Transverse colon (tissue), 4 donors: ENCODE results near the gene GATM. TPM values are rescaled to one million over a fixed set of nuclear protein-coding genes. Genes with fewer than 3 reads are reported as not detected.

Experiments used
- DNase-seq: peaks from one replicate; pipeline ENCODE4 v3.0.0-alpha.2; 2019
- H3K27ac ChIP-seq, 4 donors: fragments of 200-600 bp; sonication (generic); 2 replicates each; pipeline ENCODE4 v1.5.1; 2016 to 2018; ENCODE audit warnings: inconsistent platforms in 4 of 4
- H3K27me3 ChIP-seq: fragments of 200-600 bp; sonication (generic); 2 replicates; pipeline ENCODE4 v1.5.1; 2017; ENCODE audit warnings: inconsistent platforms
- H3K36me3 ChIP-seq, 4 donors: fragments of 200-600 bp; sonication (generic); 2 replicates each; pipeline ENCODE4 v1.5.1; 2017 to 2019; ENCODE audit warnings: inconsistent platforms in 4 of 4
- H3K4me1 ChIP-seq, 4 donors: fragments of 200-600 bp; sonication (generic); 2 replicates each; pipeline ENCODE4 v1.5.1; 2017 to 2020; ENCODE audit warnings: inconsistent platforms in 4 of 4
- H3K4me3 ChIP-seq, 4 donors: fragments of 200-600 bp; sonication (generic); 1 replicate in 1 of 4; 2 replicates in 3 of 4; pipeline versions ENCODE4 v1.5.1 to v1.6.1; 2017 to 2019; ENCODE audit warnings: inconsistent platforms in 4 of 4
- H3K9me3 ChIP-seq, 2 donors: fragments of 200-600 bp; sonication (generic); 2 replicates each; pipeline ENCODE4 v1.5.1; 2017 to 2019; ENCODE audit warnings: inconsistent platforms in 2 of 2
- EP300 ChIP-seq: sonication (generic); formaldehyde crosslinking; IDR thresholded peaks from one replicate; pipeline ENCODE4 v1.6.1; 2017; ENCODE audit warnings: antibody characterized with exemption, low read depth
- POLR2A ChIP-seq: fragments of 450-650 bp; IDR thresholded peaks from one replicate; pipeline ENCODE4 v1.6.1; 2016; ENCODE audit warnings: antibody characterized with exemption, mild to moderate bottlenecking, moderate library complexity
- POLR2AphosphoS5 ChIP-seq, 3 donors: sonication (generic); formaldehyde crosslinking; IDR thresholded peaks; one replicate each; pipeline ENCODE4 v1.6.1; 2016; ENCODE audit warnings: antibody characterized with exemption in 3 of 3
- WGBS, 2 donors: methylation state at CpG; one replicate each; pipeline ENCODE4 v1.1.5; 2018; ENCODE audit warnings: low coverage in 1 of 2; 5-methylcytosine and 5-hydroxymethylcytosine counted together
- in situ Hi-C, 4 donors: fragments of 200-750 bp; cut with MboI; loops; one replicate each; pipeline versions ENCODE4 v1.15.0 to v1.15.1; 2017; ENCODE audit warnings: low sequenced_read_pairs in 3 of 4, low pct_ligation_motif_present in 1 of 4, low pct_unique_long_range_greater_than_20kb in 1 of 4
- intact Hi-C: fragments of 100-400 bp; cut with DNase I; formaldehyde crosslinking; loops from one replicate; pipeline ENCODE4 v1.15.1; 2023; ENCODE audit warnings: low total_unique reads
- total RNA-seq, 4 donors: library from RNA; depleted of rRNA; stranded (reverse); fragments of >200 nt; gene quantifications; one replicate each; pipeline ENCODE4 v1.1.0, GENCODE V29; 2016
- TF ChIP-seq, protein P1 (sequence below), 5 experiments: fragments of 200-600 bp in 3 of 5; fragments of 450-650 bp in 2 of 5; sonication (generic) in 3 of 5; IDR thresholded peaks; 1 replicate in 2 of 5; 2 replicates in 3 of 5; pipeline ENCODE4 v1.5.1; 2016 to 2017; ENCODE audit warnings: antibody characterized with exemption in 5 of 5, inconsistent platforms in 3 of 5, mild to moderate bottlenecking in 2 of 5, moderate library complexity in 1 of 5

Gene GATM
- total RNA-seq, 4 donors from 2014 or later, result 15.9 to 96.9 (median 18.6) TPM

DNA sequence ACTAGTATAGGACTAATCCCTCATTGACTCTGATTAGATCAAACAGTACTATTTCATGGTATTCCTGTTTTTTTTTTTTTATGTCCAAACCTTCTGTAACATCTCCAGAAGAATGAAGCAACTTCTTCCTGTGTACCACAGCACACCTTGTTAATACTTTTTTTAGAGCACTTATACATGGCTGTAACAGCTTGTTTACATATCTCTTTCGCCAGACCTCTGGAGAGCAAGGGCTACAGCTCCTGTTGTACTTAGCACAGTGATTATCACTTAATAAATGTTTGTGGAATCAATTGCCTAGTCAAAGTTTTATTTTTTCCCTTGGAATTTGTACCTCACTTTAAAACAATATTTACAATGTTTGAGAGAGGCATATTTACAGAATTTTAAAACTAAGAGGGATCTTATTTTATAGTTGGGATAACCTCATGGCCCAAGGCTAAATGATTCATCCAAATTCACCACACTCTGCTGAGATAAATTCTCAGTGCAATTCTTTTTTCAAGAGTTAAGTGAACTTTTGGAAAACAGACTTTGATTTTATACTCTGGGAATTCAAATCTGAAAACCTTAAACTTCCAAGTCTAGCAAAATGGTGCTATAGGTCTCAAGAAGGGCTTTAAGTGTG is 9.2 kb upstream of the GATM start:
- Histone ChIP-seq H3K9me3 (no peaks in the 10 kb centered on the region), H3K27me3 (peaks cover 3% of the 10 kb centered on the region), H3K4me3 (no peak overlapping the region), H3K4me1 (peaks cover 0 to 25% (median 0%) of the 10 kb centered on the region in 4 donors), H3K36me3 (no peaks in the 10 kb centered on the region), H3K27ac (no peak overlapping the region)
- TF ChIP-seq POLR2A (no peak), EP300 (no peak), POLR2AphosphoS5 (IDR thresholded peaks at IDR 0.05) (no peak)
- TF ChIP-seq, protein P1, sequence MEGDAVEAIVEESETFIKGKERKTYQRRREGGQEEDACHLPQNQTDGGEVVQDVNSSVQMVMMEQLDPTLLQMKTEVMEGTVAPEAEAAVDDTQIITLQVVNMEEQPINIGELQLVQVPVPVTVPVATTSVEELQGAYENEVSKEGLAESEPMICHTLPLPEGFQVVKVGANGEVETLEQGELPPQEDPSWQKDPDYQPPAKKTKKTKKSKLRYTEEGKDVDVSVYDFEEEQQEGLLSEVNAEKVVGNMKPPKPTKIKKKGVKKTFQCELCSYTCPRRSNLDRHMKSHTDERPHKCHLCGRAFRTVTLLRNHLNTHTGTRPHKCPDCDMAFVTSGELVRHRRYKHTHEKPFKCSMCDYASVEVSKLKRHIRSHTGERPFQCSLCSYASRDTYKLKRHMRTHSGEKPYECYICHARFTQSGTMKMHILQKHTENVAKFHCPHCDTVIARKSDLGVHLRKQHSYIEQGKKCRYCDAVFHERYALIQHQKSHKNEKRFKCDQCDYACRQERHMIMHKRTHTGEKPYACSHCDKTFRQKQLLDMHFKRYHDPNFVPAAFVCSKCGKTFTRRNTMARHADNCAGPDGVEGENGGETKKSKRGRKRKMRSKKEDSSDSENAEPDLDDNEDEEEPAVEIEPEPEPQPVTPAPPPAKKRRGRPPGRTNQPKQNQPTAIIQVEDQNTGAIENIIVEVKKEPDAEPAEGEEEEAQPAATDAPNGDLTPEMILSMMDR (IDR thresholded peaks at IDR 0.05), result no peak
- 36 to 58% methylated on average over 1 of the region's 1 CpG for WGBS, 2 donors
- intact Hi-C loops, result no loop called here
- DNase-seq, result no peak
- in situ Hi-C loops, result loop anchor here in 3 of 4 donors (25.0 kb wide), 2 partner anchors 200 to 225 kb away; partner anchors contain the start of gene SHF (in 2 of the 3)

DNA sequence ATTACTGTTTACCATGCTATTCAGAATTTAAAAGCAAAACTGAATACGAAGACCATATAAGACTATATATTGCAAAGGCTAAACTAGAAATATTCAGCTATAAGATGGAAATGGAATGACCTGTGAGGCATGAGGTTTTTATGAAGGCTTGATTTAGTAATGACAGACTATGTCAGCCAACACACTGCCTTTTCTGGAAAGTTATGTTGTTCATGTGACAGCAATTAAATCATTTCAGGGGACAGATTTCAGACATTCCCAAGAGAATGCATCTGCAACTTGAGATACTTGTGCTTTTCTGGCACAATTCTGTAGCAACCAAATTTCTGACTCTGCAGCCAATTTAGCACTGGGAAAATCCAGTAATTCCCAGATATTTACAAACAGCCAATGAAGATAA is 8.6 kb upstream of the GATM start:
- WGBS, 2 donors, result 60 to 77% methylated on average over 1 of the region's 1 CpG
- H3K4me3 ChIP-seq, result no peak overlapping the region
- intact Hi-C loops (no loop called here), in situ Hi-C loops (loop anchor here in 3 of 4 donors (25.0 kb wide), 2 partner anchors 200 to 225 kb away; partner anchors contain the start of gene SHF (in 2 of the 3))
- H3K9me3 ChIP-seq, result no peaks in the 10 kb centered on the region
- peaks cover 0 to 25% (median 0%) of the 10 kb centered on the region in 4 donors for H3K4me1 ChIP-seq
- peaks cover 3% of the 10 kb centered on the region for H3K27me3 ChIP-seq
- DNase-seq, result no peak
- peak overlapping the region in 1 of 4 donors; percentile 6 for H3K27ac ChIP-seq
- no peaks in the 10 kb centered on the region for H3K36me3 ChIP-seq
- TF ChIP-seq POLR2A (no peak), EP300 (no peak), POLR2AphosphoS5 (IDR thresholded peaks at IDR 0.05) (no peak)
- TF ChIP-seq, protein P1 (IDR thresholded peaks at IDR 0.05), result no peak

DNA sequence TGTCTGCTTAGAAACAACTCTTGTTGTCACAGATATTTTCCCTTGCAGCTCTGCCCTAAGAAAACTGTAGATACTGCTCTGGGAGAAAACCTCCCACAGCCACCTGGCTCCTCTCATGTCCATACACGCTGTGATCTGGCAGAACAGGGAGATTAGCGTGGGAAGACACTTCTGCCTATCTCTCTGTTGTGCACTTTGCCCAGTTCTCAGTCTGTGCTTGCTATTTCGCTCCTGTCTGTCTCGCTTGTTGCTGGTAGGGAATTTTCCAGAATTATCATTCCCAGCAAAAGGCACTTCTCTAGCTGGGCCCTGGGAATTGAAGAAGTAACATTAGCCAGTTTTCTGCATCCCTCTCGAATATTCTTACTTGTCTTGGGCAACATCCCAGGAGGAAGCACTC is 8.1 kb upstream of the GATM start:
- Histone ChIP-seq H3K27ac (peak overlapping the region in 1 of 4 donors; percentile 6), H3K9me3 (no peaks in the 10 kb centered on the region), H3K36me3 (no peaks in the 10 kb centered on the region), H3K27me3 (peaks cover 3% of the 10 kb centered on the region), H3K4me1 (peaks cover 0 to 25% (median 0%) of the 10 kb centered on the region in 4 donors), H3K4me3 (no peak overlapping the region)
- in situ Hi-C loops, result loop anchor here in 3 of 4 donors (25.0 kb wide), 2 partner anchors 199 to 224 kb away; partner anchors contain the start of gene SHF (in 2 of the 3)
- 55% methylated on average over 3 to 5 of the region's 5 CpGs for WGBS, 2 donors
- intact Hi-C loops, result no loop called here
- DNase-seq, result no peak
- no peak for TF ChIP-seq POLR2AphosphoS5 (IDR thresholded peaks at IDR 0.05)
- TF ChIP-seq POLR2A, result no peak
- TF ChIP-seq, protein P1 (IDR thresholded peaks at IDR 0.05), result no peak
- TF ChIP-seq EP300, result no peak

DNA sequence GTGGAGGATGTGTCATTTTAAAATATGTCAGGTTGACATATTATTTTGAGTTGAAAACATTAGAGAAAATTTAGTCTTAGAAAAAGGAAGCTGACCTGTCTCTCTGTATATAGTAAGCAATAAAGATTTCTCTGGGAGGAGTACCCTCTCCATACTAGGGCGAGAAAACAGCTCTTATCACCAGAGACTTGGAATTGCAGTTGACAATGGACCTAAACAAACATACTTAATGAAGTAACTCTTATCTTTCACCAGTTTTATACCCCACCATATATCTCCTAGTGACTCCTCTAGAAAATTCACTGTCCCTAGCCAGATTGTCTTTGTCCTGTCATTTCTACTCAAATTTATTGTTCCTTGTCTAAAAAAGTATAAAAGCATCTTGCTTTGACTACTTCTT is 7.2 kb upstream of the GATM start:
- no peak for DNase-seq
- Histone ChIP-seq H3K4me1 (peaks cover 0 to 25% (median 0%) of the 10 kb centered on the region in 4 donors), H3K9me3 (no peaks in the 10 kb centered on the region), H3K27me3 (peaks cover 3% of the 10 kb centered on the region), H3K27ac (no peak overlapping the region), H3K4me3 (no peak overlapping the region), H3K36me3 (no peaks in the 10 kb centered on the region)
- in situ Hi-C loops (loop anchor here in 3 of 4 donors (25.0 kb wide), 2 partner anchors 198 to 223 kb away; partner anchors contain the start of gene SHF (in 2 of the 3)), intact Hi-C loops (no loop called here)
- WGBS, 2 donors, result 47% methylated on average over 1 of the region's 1 CpG; no CpG with 5 or more reads in 1 of the 2 donors
- TF ChIP-seq, protein P1 (IDR thresholded peaks at IDR 0.05), result no peak
- TF ChIP-seq POLR2AphosphoS5 (IDR thresholded peaks at IDR 0.05) (no peak), POLR2A (no peak), EP300 (no peak)
